ENCODE results near the gene SLC22A8. TPM values are rescaled to one million over a fixed set of nuclear protein-coding genes. Genes with fewer than 3 reads are reported as not detected.
A peak's percentile ranks its signal among the peaks of the same experiment; 100 is the strongest.

The SLC22A8 gene
- total and polyA plus RNA-seq, 2 of the 4 experiments (the other 2 are of a cell fraction): not detected

- Histone ChIP-seq H3K9ac (ENCODE audit: low read depth, low read length) (no peak overlapping the region), H3K79me1 (ENCODE audit: low read depth in 1 of 2, low read length in 2 of 2) (no peaks in the 10 kb centered on the region), H3K56ac (ENCODE audit: extremely low read depth, insufficient read depth, low read length) (no peak overlapping the region), H3K36me3 (ENCODE audit: control insufficient read depth, insufficient read depth, low read length) (no peaks in the 10 kb centered on the region), H3K9me3 (ENCODE audit: control insufficient read depth, insufficient read depth, low read length) (no peaks in the 10 kb centered on the region), H3K9me1 (ENCODE audit: insufficient read depth, low read length) (no peaks in the 10 kb centered on the region), H4K8ac (ENCODE audit: low read depth in 2 of 2, low read length in 2 of 2) (no peak overlapping the region), H3K4me3 (ENCODE audit: insufficient read depth, low read depth, low read length) (no peak overlapping the region), H2BK5ac (ENCODE audit: low read depth, low read length, poor library complexity, severe bottlenecking) (no peak overlapping the region), H2AK5ac (ENCODE audit: low read depth, low read length) (no peak overlapping the region), H3K23ac (ENCODE audit: low read depth, low read length) (no peak overlapping the region), H2BK120ac (ENCODE audit: low read depth, low read length) (no peak overlapping the region), H4K91ac (ENCODE audit: insufficient read depth, low read depth, low read length) (no peak overlapping the region), H2AK9ac (replicated peaks; ENCODE audit: low read depth, low read length, poor library complexity) (no peak overlapping the region), H3K14ac (replicated peaks; ENCODE audit: low read depth, low read length) (no peak overlapping the region), H4K20me1 (ENCODE audit: insufficient read depth, low read length) (no peaks in the 10 kb centered on the region), H3K27ac (ENCODE audit: insufficient read depth, low read length) (no peak overlapping the region), H2BK20ac (ENCODE audit: low read depth, low read length) (no peak overlapping the region), H3K4me1 (ENCODE audit: control insufficient read depth, insufficient read depth, low read length) (no peaks in the 10 kb centered on the region), H3K4ac (ENCODE audit: low read depth, low read length) (no peak overlapping the region), H3K27me3 (ENCODE audit: control insufficient read depth, insufficient read depth, low read length) (peaks cover 2% of the 10 kb centered on the region; the same call in 1 of the 2 replicates), H3K4me2 (ENCODE audit: low read depth, low read length) (no peak overlapping the region), H4K5ac (ENCODE audit: low read depth, low read length) (no peak overlapping the region), H2AFZ (replicated peaks; ENCODE audit: low read length, poor library complexity) (no peak overlapping the region), H2BK15ac (ENCODE audit: low read depth, low read length) (no peak overlapping the region), H3K18ac (ENCODE audit: low read depth, low read length) (no peak overlapping the region)
- no peak for TF ChIP-seq NFE2L2 (IDR thresholded peaks at IDR 0.05; ENCODE audit: low read depth, low read length)
- no peak for TF ChIP-seq RFX5 (IDR thresholded peaks at IDR 0.05; ENCODE audit: low read depth, low read length)
- no peak for TF ChIP-seq CTCF (conservative IDR thresholded peaks at IDR 0.05; ENCODE audit: low read depth, low read length)
- no peak for TF ChIP-seq USF2 (IDR thresholded peaks at IDR 0.05; ENCODE audit: low read depth, low read length)
- no peak for TF ChIP-seq BHLHE40 (IDR thresholded peaks at IDR 0.05; ENCODE audit: low read depth, low read length)
- TF ChIP-seq MXI1 (IDR thresholded peaks at IDR 0.05; ENCODE audit: borderline replicate concordance, low read depth, low read length): no peak
- TF ChIP-seq MAFK (IDR thresholded peaks at IDR 0.05; ENCODE audit: low read depth, low read length): no peak
- no peak for TF ChIP-seq POLR2A (IDR thresholded peaks at IDR 0.05; ENCODE audit: low read depth, low read length)
- TF ChIP-seq CEBPB (IDR thresholded peaks at IDR 0.05; ENCODE audit: low read depth, low read length): no peak
- no peak for TF ChIP-seq FOS (IDR thresholded peaks at IDR 0.05; ENCODE audit: low read depth, low read length)
- no peak for TF ChIP-seq CHD1 (IDR thresholded peaks at IDR 0.05; ENCODE audit: low read depth, low read length)
- ChIA-PET CTCF (no interaction called here), POLR2A (ENCODE audit: unreplicated experiment) (no interaction called here)
- 25% methylated on average over 1 of the region's 1 CpG; no CpG with 5 or more reads in 1 of the 2 experiments for WGBS, 2 experiments (ENCODE audit: extremely low coverage in 2 of 2, insufficient read length in 1 of 2)
- dilution Hi-C loops (cut with HindIII; ENCODE audit: low sequenced_read_pairs, unreplicated experiment) (no loop called here), in situ Hi-C loops (cut with MboI; ENCODE audit: low sequenced_read_pairs) (no loop called here), intact Hi-C loops (cut with micrococcal nuclease) (no loop called here)
- DNase-seq (peak; percentile 3), ATAC-seq (ENCODE audit: low read depth) (no peak)
- BruUV-seq (replicated peaks): no TSS peak
Measured at GRCh38 chr11:62980133-62980760, 35.4 kb downstream of the SLC22A8 start.

All from IMR-90 (cell line).